PC-3 (cell line): ENCODE data around the gene CCBE1. TPM values are rescaled to one million over a fixed set of nuclear protein-coding genes. Genes with fewer than 3 reads are reported as not detected.

ENCODE experiments used
- ATAC-seq: fragments of 200-7000 bp; cut with Tn5 transposase; 2 replicates; pipeline ENCODE4 v1.9.1; 2020; ENCODE audit warnings: mild to moderate bottlenecking, moderate library complexity
- Bru-seq: library from RNA; stranded (reverse); fragments of 400-500 nt; gene quantifications from one replicate; lab custom pipeline; 2021; lab: Mats Ljungman, UMichigan
- BruChase-seq, 2 experiments: library from RNA; stranded (reverse); fragments of 400-500 nt; gene quantifications; one replicate each; lab custom pipeline; 2021; lab: Mats Ljungman, UMichigan
- BruUV-seq: library from RNA; stranded (reverse); fragments of 400-500 nt; replicated peaks from 2 replicates; lab custom pipeline; 2021; lab: Mats Ljungman, UMichigan
- CTCF ChIA-PET: fragments of 300-600 bp; sonication (Branson Sonifier 250); formaldehyde crosslinking; loops from one replicate; lab custom pipeline; 2022; ENCODE audit warnings: antibody characterized with exemption; lab: Charles Lee
- POLR2A ChIA-PET: fragments of 300-600 bp; sonication (Branson Sonifier 250); formaldehyde crosslinking; loops from one replicate; lab custom pipeline; 2022; ENCODE audit warnings: antibody characterized with exemption; ENCODE audit not compliant: unreplicated experiment; lab: Charles Lee
- DNase-seq: peaks from one replicate; pipeline ENCODE4 v3.0.0-alpha.2; 2015
- H2AFZ ChIP-seq: fragments of 300-600 bp; sonication (generic); 2 replicates; pipeline ENCODE4 v1.6.0; 2016; ENCODE audit warnings: antibody characterized with exemption, low read length
- H3F3A ChIP-seq: fragments of 300-600 bp; sonication (generic); one replicate; pipeline ENCODE4 v1.6.0; 2017; ENCODE audit warnings: antibody characterized with exemption, low read length, control low read depth, mild to moderate bottlenecking; ENCODE audit not compliant: unreplicated experiment
- H3K27ac ChIP-seq: fragments of 300-600 bp; sonication (generic); 2 replicates; pipeline ENCODE4 v1.5.1; 2016; ENCODE audit warnings: mild to moderate bottlenecking, low read length
- H3K27me3 ChIP-seq: fragments of 300-600 bp; sonication (generic); 2 replicates; pipeline ENCODE4 v1.6.1; 2016; ENCODE audit warnings: low read length, mixed read lengths
- H3K36me3 ChIP-seq: fragments of 300-600 bp; sonication (generic); 2 replicates; pipeline ENCODE4 v1.6.1; 2016; ENCODE audit warnings: low read depth, mixed run types, low read length, mixed read lengths
- H3K4me1 ChIP-seq: fragments of 300-600 bp; sonication (generic); 2 replicates; pipeline ENCODE4 v1.5.1; 2016; ENCODE audit warnings: low read length; ENCODE audit not compliant: insufficient read depth
- H3K4me2 ChIP-seq: fragments of 300-600 bp; sonication (generic); 2 replicates; pipeline ENCODE4 v1.6.0; 2016; ENCODE audit warnings: low read length
- H3K4me3 ChIP-seq: fragments of 300-600 bp; sonication (generic); 2 replicates; pipeline ENCODE4 v1.5.1; 2016; ENCODE audit warnings: mild to moderate bottlenecking, low read length, mixed read lengths
- H3K79me2 ChIP-seq: fragments of 300-600 bp; sonication (generic); 2 replicates; pipeline ENCODE4 v1.6.1; 2017; ENCODE audit warnings: low read length, mixed read lengths
- H3K9ac ChIP-seq: fragments of 300-600 bp; sonication (generic); 2 replicates; pipeline ENCODE4 v1.6.0; 2016; ENCODE audit warnings: mild to moderate bottlenecking, low read length
- H3K9me2 ChIP-seq: fragments of 300-600 bp; sonication (generic); replicated peaks from 2 replicates; pipeline ENCODE4 v1.6.1; 2016; ENCODE audit warnings: mixed run types, low read length, mixed read lengths
- H3K9me3 ChIP-seq: fragments of 300-600 bp; sonication (generic); 2 replicates; pipeline ENCODE4 v1.6.1; 2016; ENCODE audit warnings: low read length, mixed read lengths
- H4K20me1 ChIP-seq: fragments of 300-600 bp; sonication (generic); 2 replicates; pipeline ENCODE4 v1.6.1; 2016; ENCODE audit warnings: low read length, mixed read lengths
- CTCF ChIP-seq: fragments of 300-600 bp; sonication (generic); conservative IDR thresholded peaks from 2 replicates; pipeline ENCODE4 v1.5.1; 2017; ENCODE audit warnings: antibody characterized with exemption, low read depth, mild to moderate bottlenecking, low read length
- EZH2 ChIP-seq: fragments of 300-600 bp; sonication (generic); IDR thresholded peaks from one replicate; pipeline ENCODE4 v1.6.1; 2017; ENCODE audit warnings: antibody characterized with exemption, mild to moderate bottlenecking, low read length; ENCODE audit not compliant: unreplicated experiment
- EZH2phosphoT487 ChIP-seq: fragments of 300-600 bp; sonication (generic); IDR thresholded peaks from 2 replicates; pipeline ENCODE4 v1.6.1; 2018; ENCODE audit warnings: mild to moderate bottlenecking, antibody characterized with exemption, low read length, borderline replicate concordance
- intact Hi-C: fragments of 100-400 bp; cut with micrococcal nuclease; formaldehyde crosslinking; loops from 2 replicates; pipeline ENCODE4 v1.9.0; 2023
- long read RNA-seq: library from polyadenylated mRNA; unstranded; transcript quantifications from one replicate; pipeline ENCODE4 v2.0.0, GENCODE V29; 2021; ENCODE audit not compliant: unreplicated experiment
- total RNA-seq: library from RNA; depleted of rRNA; stranded (reverse); fragments of >200 nt; gene quantifications from 2 replicates; pipeline ENCODE4 v1.2.3, GENCODE V29; 2014; rRNA removed

CCBE1 gene
- total RNA-seq (13.9 and 20.8 TPM in 2 replicates), Bru-seq, nascent RNA (percentile 62 among the genes with signal in this experiment), BruChase-seq, experiment 1, labeled RNA remaining after a 6-hour chase (percentile 59 among the genes with signal in this experiment), BruChase-seq, experiment 2, labeled RNA remaining after a 2-hour chase (percentile 49 among the genes with signal in this experiment)
- long read RNA-seq, full-length matches to known transcripts: 6 of 14 reads
- long read RNA-seq, partial matches to known transcripts: 0 of 14 reads
- long read RNA-seq, other reads (novel, unspliced or antisense): 8 of 14 reads

- H3K4me3 ChIP-seq: peak within 1 kb of the TSS; percentile 86
- DNase-seq (peak; percentile 84), ATAC-seq (peak; percentile 66)
- peak within 1 kb of the TSS; percentile 87 for H3K4me2 ChIP-seq
- no peak for TF ChIP-seq EZH2
- TF ChIP-seq CTCF: peak; percentile 93
- no peak for TF ChIP-seq EZH2phosphoT487
- intact Hi-C loops: loop anchor here (1.0 to 10.0 kb wide), 5 partner anchors 35 to 207 kb away; no protein-coding TSS in a partner anchor
- peak within 1 kb of the TSS; percentile 35 for H3K27ac ChIP-seq
- no peaks in the 10 kb centered on the region for H3K9me2 ChIP-seq
- H2AFZ ChIP-seq: peak within 1 kb of the TSS; percentile 94
- H3K27me3 ChIP-seq: no peaks in the 10 kb centered on the region
- peaks cover 53% of the 10 kb centered on the region for H3K79me2 ChIP-seq
- POLR2A ChIA-PET: interaction anchor here (0.6 to 1.0 kb wide), 2 partner anchors 36 to 202 kb away, joined by 3 to 5 read pairs; no protein-coding TSS in a partner anchor
- BruUV-seq: no TSS peak
- no peaks in the 10 kb centered on the region for H3K36me3 ChIP-seq
- peak within 1 kb of the TSS; percentile 63 for H3K9ac ChIP-seq
- CTCF ChIA-PET: interaction anchor here (0.6 to 1.8 kb wide), 12 partner anchors 19 to 238 kb away, joined by 3 to 47 read pairs (median 5); no protein-coding TSS in a partner anchor
- H3K4me1 ChIP-seq: peaks cover 43% of the 10 kb centered on the region
- no peaks in the 10 kb centered on the region for H3F3A ChIP-seq
- no peaks in the 10 kb centered on the region for H3K9me3 ChIP-seq
- H4K20me1 ChIP-seq: no peaks in the 10 kb centered on the region
Observed at GRCh38 chr18:59697236-59697932, at the start of gene CCBE1. CCBE1 (minus strand) TSS chr18:59697423.

- no peak overlapping the region for H3K4me3 ChIP-seq
- no peak overlapping the region for H3K9ac ChIP-seq
- H3K4me2 ChIP-seq: peak overlapping the region; percentile 62
- H3F3A ChIP-seq: peaks cover 8% of the 10 kb centered on the region
- peak overlapping the region; percentile 21; the same call in 1 of the 2 replicates for H2AFZ ChIP-seq
- H3K79me2 ChIP-seq: no peaks in the 10 kb centered on the region
- peak; percentile 92 for DNase-seq
- no peaks in the 10 kb centered on the region; the same call in 1 of the 2 replicates for H3K9me3 ChIP-seq
- H3K9me2 ChIP-seq: no peaks in the 10 kb centered on the region
- no peaks in the 10 kb centered on the region for H4K20me1 ChIP-seq
- POLR2A ChIA-PET: no interaction called here
- BruUV-seq: no TSS peak
- intact Hi-C loops: no loop called here
- CTCF ChIA-PET: no interaction called here
- H3K27me3 ChIP-seq: no peaks in the 10 kb centered on the region
- H3K36me3 ChIP-seq: peaks cover 5% of the 10 kb centered on the region; the same call in 1 of the 2 replicates
- H3K27ac ChIP-seq: peak overlapping the region; percentile 86
- H3K4me1 ChIP-seq: peaks cover 45% of the 10 kb centered on the region
- peak; percentile 79 for ATAC-seq
- no peak for TF ChIP-seq CTCF
- no peak for TF ChIP-seq EZH2
- no peak for TF ChIP-seq EZH2phosphoT487
Observed at GRCh38 chr18:59744271-59744721, 47.1 kb upstream of the CCBE1 start.
